SKM-1 treated with dmso at 0.1 percent for 144 hours (cell line): Measurements from ENCODE around the gene PGD.

ENCODE experiments used
- DNase-seq: peaks from one replicate; lab custom pipeline; 2025; ENCODE audit not compliant: unreplicated experiment; lab: John Stamatoyannopoulos, UW

PGD gene

DNA sequence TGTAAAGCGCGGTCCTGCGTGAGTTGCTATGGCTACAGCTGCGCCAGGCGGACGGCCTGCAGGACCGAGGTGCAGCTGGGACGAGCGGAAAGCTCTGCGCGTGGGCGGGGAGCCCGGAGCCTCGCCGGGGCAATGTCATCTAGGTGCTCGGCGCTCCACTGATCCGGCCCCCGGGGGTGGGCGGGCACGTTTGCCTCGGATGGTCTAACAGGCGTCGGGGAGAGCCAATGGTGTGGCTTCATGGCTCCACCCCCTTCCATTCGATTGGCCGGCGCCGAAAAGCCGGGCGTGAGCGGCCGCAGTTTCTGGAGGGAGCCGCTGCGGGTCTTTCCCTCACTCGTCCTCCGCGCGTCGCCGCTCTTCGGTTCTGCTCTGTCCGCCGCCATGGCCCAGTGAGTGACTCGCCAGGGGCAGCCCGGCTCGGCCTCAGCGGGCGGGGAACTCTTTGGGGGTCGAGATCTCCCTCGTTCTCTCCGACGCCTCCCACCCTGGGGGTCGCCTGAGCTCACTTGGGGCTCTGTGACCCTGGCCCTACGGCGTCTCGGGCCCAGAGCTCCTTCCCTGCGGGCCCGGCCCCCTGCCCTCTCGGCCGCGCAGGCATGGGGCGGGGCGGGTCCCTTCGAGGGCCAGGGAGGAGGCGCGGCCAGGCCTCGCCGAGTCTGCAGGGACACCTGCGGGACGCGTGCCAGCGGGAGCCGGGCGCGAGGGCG is at the start of gene PGD:
TSS of gene PGD (plus strand) at position 331 of the 710 bp plus-strand sequence. CDS start at position 385, 54 bp downstream.
- DNase-seq = peak; percentile 97

DNA sequence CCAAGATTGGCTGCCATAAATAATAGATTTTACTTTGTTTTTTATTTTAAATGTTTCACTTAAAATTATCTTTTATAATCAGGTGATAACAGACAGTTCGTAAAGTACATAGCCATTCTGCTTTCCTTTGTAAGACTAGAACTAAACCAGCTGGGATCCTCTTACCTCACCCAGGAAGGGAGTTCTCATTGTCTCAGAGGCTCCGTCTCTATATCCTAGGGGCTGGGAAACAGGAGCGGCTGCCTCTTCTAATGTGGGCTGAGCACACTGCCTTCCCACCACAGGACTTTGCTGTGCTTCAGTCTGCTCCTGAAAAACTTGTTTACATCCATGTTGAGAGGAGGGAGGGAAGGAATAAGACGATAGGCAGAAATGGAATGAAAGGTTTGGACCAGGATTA is 45.6 kb upstream of the PGD start:
- no peak for DNase-seq

DNA sequence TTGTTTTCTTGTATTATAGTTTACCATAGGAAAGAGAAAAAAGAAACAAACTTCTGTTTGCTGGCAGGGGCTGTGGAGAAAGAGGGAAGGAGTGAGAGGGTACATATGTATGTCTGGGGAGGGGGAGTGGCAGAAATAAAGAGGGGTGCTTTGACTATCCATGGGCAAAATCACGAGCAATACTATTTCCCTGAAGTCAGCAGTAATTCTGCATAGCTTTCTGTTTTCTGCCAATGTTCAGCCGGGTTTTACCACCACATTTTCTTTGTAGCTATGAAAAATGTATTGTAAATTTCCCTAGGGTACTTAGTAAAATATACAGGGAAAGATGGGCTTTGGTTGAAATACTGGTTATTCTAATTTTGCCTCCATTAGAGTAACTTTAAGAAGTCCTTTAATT is 45.2 kb upstream of the PGD start:
- DNase-seq = no peak

DNA sequence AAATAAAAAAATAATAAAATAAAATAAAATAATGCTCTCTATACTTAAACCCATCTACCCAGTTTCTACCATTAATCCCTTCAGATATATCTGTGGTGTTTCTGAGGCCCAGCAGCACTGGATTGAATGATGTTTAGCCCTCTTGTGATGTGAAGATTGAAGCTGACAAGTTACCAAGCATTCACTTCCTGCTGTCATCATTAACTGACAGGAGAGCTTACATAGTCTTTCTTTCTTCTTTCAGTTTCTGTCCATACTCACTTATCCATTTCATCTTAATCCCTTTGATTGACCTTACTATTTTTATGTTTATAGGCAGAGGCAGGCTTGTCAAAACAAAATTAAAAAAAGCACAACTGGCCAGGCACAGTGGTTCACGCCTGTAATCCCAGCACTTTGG is 38.8 kb upstream of the PGD start:
- DNase-seq = no peak

DNA sequence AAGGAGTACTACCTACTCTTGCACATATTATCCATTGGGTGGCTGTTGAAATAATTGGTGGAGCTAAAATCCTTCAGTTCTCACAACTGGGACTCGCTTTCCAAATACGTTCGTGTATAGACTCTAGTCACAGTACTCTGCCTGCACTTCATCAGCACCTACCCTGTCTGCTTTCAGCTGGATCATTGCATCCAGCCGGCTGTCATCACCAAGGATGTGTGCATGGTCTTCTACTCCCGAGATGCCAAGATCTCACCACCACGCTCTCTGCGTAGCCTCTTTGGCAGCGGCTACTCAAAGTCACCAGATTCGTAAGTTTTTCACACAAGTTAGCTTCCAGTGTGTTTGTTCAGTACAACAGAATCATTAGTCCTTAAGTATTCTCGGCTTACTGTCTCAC is 37.3 kb upstream of the PGD start:
- no peak for DNase-seq

DNA sequence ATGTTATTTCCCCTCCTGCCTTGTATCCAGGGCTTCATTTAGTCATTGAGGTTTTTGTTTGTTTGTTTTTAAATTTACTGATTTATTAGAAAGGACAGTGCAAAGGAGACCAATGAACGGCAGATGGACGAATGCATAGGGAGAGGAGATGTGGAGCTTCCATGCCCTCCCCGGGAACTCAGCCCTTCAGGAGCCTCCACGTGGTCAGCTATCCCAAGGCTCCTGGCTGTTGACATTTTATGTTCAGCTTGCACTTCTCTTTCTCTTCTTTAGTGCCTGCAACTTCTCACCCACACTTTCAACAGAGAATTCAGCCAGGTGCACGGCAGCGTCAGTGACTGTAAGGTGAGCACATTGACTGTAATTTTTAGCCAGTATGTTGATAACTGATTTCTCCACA is 30.7 kb upstream of the PGD start:
- DNase-seq = no peak

DNA sequence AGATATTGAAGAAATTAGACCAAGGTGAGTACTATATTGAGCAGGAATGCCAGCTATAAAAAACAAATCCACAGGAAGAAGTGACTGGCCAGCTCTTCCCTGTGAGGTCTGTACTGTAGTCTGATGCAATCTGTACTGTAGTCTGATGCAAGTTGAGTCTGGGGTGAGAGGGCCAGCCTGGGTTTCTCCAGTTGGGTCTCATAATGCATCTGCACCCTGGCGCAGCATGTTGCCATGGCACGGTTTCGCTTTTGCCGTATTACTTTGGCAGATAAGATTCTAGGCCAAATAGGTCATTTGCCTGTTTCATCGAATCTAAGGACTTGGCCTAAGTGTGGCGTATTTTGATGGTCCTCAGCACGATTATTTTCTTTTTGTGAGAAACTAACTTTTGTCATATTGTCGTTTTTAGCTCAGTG is 24.4 kb upstream of the PGD start:
- peak; percentile 12 for DNase-seq

DNA sequence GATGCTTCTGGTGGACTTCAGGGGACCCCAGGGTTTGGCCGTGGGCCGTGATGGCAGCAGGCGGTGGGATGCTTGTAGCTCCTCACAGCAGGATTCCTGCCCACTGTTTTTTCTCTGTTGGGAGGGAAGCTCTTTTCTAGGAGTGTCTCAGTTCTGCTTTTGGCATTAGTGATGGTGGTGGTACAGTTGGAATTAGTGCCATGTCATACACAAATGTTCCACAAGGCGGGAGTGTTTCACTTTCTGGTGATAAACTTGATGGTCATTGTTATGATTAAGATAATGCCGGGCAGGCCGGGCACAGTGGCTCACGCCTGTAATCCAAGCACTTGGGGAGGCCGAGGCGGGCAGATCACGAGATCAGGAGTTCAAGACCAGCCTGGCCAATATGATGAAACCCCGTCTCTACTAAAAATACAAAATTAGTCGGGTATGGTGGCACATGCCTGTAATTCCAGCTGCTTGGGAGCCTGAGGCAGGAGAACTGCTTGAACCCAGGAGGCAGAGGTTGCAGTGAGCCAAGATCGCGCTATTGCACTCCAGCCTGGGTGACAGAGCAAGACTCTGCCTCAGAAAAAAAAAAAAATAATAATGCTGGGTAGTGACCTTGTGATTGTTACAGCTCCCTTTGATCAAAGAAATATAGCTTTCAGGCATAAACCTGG is 21.4 kb upstream of the PGD start:
- peak; percentile 76 for DNase-seq

DNA sequence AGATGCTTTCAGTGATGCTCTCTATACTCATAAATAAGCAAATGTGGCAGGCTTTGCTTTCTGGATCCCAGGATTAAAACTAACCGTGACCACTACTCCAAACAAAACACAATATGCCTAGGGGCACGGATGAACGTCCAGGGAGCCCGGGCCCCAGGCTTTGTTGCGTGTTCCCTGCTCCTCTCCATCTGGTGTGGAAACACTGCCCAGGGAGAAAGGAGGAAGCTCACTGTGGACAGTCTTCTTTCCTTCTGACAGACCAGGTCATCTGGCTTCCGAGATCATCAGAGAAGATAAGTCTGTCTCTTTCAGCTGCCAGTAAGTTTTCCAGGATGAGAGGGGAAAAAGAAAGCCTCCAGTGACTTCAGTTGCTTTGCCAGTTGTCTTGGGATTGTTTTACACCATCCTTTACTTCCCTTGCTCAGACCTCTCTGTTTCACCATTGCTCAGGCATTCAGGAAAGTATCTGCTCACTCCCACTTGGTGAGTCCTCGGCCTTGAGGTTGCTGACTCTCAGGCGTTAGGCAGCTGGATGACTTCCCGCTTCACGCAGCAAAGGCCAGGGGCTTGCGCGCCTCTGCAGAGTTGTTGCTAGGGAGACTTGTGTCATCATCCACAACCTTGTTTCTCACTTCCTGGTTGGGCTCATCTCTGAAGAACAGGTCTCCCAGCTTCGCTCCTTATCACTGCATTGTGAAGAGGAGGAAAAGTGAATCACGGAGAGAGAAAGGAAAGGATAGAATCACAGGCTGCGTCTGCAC is 20.6 kb upstream of the PGD start:
- DNase-seq = peak; percentile 91

DNA sequence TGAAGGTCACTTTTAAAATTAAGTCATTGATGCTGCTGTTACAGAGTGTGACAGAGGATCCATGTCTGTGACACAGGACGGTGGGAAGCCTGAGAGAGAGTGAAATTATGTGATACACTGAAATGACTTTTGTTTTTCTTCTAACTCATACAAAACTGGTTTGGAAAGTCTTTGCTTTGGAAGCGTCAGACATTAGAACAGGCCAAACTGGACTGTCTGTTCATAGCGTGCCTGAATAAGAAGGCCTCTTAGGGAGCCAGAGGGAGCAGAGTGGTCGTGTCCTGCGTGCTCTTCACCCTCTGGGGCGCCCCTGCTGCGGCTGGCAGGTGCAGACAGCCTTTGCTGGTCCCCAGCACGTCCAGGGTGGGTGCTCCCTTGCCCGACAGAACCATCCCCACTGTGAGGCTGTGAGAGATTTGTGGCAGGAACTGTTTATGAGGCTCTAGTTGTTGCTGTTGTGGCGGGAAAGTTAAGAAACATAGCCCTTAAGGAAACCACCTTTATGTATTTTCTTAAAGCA is 19.7 kb upstream of the PGD start:
- no peak for DNase-seq

DNA sequence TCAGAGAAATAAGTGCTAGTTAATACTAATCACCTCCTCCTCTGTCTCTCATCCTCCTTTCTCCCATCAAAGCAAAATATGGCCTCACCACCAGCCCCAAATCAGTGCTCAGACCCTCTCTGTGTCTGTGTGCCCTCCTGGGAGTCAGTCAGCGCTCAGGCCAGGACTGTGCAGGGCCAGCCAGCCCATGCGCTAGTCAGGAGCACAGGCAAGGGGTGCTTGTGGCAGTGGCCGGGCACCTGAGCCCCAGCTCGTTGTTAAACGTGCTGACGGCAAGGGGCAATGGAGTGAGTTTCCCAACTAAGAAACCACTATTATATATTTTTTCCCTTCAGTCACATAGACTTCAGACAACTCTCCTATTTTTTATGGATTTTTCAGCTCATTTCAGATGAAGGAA is 19.2 kb upstream of the PGD start:
- DNase-seq = no peak

DNA sequence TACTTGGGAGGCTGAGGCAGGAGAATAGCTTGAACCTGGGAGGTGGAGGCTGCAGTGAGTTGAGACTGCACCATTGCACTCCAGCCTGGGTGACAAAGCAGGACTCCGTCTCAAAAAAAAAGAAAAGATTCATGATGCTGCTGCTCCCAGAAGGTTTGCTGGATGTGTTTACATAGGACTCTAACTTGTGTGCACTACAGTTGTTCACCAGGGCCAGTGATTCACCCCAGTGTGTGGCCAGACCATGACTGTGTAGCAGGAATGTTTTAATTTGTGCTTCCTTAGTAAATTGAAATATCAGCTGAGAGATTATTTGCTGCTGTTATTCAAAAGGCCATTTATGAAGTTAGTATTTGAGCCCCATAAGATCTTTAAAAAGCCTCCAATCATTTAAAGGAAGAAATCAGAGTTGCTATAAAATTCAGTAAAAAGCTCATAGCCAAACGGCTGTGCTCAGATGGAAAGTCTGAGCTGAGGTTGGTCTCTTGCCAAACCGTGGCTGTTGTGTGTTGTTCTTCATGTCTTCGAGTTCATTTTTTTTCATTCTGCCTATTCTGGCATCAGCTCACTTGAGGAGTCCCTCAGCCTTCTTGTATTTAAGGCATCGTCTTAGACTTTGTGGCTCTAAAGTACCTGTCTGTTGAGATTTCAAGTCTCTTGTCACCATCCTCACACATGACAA is 18.1 kb upstream of the PGD start:
- DNase-seq = no peak

DNA sequence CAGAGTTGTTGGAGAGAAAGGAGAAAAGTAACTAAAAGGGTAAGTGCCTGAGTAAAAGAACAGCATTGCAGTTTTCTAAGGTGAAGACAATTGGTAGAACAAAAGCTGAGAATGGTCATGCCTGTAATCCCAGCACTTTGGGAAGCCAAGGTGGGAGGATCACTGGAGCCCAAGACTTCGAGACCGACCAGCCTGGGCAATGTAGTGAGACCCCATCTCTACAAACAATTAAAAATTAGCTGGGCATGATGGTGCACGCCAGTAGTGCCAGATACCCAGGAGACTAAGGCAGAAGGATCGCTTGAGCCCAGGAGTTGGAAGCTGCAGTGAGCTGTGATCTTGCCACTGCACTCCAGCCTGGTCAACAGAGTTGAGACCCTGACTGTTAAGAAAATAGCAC is 15.2 kb upstream of the PGD start:
- DNase-seq = no peak

DNA sequence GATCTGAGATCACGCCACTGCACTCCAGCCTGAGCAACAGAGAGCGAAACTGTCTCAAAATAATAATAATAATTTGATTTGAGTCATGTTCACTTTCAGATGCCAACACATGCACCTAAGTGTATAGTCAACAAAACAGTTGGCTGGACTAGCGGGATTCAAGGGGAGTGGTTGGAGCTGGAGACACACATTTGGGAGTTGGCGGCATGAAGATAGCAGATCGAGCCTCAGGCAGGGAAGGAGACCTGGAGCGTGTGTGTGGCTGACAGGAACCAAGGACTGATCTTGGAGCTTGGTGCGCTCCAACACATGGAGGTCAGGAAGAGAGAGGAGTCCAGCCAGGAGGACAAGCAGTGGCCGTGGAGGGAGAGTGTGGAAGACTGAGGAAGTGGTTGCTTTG is 14.6 kb upstream of the PGD start:
- no peak for DNase-seq

DNA sequence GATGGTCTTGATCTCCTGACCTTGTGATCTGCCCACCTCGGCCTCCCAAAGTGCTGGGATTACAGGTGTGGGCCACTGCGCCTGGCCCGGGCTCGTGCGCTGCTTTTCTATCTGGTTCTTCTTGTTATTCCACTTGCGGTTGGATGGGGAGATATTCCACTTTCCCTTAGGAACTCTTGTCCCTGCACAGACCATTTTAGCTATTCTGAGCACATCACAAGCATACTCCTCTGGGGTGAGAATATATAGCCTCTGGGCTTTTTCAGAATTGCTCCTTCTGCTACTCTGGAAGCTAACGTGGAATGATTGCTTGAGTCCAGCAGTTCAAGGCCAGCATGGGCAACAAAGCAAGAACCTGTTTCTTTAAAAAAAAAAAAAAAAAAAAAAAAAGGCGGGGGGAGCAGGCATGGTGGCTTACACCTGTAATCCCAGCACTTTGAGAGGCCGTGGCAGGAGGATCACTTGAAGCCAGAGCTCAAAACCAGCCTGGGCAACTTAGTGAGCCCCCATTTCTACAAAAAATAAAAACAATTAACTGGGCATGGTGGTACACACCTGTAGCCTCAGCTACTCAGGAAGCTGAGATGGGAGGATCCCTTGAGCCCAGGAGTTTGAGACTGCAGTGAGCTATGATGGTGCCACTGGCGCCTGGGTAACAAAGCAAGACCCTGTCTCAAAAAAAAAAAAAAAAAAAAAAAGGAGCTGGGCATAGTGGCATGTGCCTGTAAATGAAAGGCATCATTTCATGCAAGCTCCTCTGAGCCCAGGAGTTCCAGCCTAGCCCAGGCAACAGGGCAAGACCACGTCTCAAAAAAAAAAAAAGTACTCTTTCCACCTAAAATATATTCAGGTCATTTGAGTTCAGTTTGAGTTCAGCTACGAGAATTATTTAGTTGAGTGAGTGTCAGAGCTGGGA is 11.8 kb upstream of the PGD start:
- DNase-seq = no peak

DNA sequence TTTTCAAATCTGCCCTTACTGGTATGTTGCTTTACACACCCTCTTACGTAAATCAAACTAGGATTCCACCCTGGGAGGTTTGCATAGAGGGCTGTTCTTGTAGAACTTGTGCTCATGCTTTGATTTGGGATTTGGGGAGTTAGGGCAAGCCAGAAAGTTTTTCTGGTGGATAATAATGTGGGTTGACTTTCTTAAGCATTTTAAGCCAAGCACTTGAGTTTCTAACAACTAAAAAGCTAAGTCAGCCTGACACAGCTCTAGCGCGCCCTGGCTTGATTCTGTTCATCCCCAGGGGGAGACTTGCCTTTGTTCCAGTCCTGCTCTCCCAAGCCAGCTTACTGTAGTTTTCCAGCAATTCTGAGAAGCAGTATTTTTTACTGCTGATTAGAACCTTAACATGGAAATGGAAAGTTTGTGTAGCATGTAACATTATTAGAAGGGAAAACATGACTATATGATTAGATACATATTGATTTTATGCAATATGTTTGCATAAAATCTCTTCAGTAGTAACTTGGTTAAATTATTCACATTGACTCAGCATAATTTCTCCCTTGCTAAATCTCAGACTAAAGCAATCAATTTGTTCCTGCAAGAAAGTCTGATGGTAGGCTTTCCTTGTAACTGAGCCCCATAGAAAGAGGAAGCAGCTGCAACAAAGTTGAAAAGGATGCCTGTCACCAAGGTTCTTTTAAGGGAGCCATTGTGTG is 11.0 kb upstream of the PGD start:
- peak; percentile 97 for DNase-seq

DNA sequence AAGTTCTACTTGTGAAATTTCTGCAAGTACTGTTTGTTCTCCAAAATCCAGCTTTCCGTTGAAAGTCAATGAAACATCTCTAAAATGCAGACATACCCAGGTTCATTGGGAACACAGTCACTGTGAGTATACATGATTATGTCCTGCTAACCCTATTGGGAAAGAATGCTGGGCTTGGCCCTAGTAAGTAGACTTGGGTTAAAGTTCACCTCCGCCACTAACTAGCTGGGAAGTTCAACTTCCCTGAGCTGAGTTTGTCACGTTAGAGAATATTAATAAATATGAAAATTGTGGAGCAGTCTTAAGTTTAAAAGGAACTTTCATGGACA is 10.5 kb upstream of the PGD start:
- DNase-seq = no peak

DNA sequence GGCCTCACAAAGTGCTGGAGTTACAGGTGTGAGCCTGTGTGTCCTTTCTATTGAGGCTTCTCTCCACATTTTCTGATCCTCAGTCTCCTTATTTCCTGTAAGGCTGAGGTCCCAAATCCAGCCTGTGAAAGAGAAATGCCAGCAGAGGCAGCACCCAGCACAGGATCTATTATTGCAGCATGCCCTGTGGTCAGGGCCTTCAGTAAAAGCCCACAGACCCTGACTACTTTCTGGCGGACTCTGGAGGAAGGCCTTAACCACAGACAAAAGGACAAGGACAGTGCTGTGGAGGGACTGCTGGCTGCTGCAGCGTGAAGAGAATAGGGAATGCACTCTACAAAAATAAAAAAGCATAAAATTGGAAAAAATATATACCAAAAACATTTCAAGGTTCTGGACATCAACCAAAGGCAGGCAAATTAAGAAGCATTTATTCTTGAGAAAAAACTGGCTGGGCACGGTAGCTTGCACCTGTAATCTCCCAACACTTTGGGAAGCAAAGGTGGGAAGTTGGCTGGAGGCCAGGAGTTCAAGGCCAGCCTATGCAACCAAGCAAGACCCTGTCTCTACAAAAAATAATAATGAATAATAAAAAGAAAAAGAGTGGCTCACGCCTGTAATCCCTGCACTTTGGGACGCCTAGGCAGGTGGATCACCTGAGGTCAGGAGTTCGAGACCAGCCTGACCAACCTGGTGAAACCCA is 9.4 kb upstream of the PGD start:
- peak; percentile 57 for DNase-seq

DNA sequence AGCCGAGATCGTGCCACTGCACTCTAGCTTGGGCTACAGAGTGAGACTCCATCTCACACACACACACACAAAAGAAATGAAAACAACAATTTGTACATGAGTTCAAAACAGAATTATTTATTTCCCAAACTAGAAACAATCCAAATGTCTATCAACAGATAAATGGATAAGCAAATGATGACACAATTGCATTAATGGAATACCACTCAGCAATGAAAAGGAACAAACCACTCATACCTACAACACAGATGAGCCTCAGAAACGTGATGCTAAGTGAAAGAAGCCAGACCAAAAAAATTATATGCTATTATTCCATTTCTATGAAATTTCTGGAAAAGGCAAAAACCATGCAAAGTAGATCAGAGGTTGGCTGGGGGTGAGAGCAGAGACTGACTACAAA is 2.0 kb upstream of the PGD start:
- no peak for DNase-seq
